Stimulated activated CD4-positive, alpha-beta T cell treated with anti-CD3 and anti-CD28 coated beads, Interleukin-12 subunit alpha, Interleukin-12 subunit beta, amount 100 ng/mL, for 48 hours (primary cell): ENCODE measurements around the gene ST7L.

Experiments used
- DNase-seq, 3 donors: peaks; one replicate each; pipeline ENCODE4 v3.0.0-alpha.2; 2020; ENCODE audit warnings: low read depth in 2 of 3, low spot score in 1 of 3

The ST7L gene

DNA sequence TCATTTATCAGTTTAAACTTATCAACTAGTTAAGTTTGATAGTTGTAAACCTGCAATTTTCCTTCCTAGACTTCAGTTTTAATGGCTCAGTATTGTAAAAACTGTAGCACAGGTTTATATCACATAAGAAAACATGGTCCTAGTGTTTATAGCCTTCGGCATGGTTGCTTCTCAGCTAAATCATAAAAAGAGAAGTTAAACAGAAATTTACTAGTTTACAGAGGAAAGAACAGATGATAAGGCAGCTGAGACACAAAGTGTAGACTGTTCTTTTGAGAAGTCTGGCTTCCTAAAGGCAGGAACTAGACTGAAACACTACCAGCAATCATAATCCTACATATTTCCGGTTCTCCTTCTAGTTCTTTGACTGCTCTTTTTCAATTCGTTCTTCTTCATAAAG is 70.4 kb downstream of the ST7L start:
- DNase-seq = no peak

DNA sequence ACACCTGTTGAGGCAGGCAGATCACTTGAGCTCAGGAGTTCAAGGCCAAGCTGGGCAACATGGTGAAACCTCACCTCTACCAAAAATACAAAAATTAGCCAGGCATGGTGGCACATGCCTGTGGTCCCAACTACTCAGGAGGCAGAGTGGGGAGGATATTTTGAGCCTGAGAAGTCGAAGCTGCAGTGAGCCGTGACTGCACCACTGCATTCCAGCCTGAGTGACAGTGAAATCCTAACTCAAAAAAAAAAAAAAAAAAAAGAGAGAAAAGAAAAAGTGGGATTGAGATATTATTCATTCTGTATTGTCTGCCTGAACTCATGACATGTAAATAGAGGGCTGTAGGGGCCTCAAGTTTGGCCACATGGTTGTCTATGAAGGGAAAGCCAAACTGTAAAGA is 72.9 kb downstream of the ST7L start:
- no peak for DNase-seq

DNA sequence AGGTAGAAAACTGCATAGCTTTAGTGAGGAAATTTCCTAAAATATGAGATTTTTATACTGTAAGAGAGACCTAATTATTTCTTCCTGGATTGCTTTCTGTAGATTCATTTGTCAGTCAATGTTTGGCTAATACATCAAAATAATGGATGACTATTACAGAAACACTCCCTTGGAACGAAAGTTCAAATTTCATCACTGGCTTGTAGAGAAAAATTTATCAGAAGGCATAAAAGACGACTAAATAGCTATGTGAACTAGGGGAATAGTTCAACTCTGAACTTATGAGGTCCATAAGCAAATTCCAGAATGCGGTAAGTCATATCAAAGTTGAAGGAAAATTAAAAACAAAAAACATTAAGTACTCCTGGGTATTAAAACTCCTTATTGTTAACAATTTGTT is 74.2 kb downstream of the ST7L start:
- no peak for DNase-seq

DNA sequence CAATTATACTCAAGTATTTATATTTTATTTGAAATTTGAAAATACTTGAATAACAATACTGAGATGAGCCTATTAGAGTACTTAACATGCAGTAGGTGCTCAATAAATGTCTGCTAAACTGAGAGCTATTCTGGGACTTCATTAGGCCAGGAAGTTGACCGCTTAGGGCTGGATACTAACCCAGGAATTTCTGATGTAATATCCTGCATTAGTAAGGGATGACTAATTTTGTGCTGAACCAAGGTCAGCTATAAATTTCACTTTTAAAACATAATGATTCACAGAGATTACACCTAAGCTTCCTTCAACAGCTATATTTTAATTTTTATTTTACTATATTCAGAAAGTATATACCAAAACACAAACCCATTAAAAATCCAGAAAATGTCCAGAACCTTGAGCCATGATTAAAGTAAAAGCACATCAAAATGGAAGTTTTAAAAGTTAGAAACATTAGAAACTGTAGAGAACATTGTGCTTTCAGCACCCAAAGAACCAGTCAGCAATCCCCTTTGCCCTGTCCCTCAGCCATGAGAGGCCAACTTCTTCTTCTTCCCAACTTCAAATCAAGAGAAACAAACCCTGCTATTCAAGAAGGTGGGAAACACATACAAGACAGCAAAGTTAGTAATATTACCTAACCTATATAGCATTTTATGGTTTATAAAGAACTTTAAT is 74.8 kb downstream of the ST7L start:
- DNase-seq = no peak

DNA sequence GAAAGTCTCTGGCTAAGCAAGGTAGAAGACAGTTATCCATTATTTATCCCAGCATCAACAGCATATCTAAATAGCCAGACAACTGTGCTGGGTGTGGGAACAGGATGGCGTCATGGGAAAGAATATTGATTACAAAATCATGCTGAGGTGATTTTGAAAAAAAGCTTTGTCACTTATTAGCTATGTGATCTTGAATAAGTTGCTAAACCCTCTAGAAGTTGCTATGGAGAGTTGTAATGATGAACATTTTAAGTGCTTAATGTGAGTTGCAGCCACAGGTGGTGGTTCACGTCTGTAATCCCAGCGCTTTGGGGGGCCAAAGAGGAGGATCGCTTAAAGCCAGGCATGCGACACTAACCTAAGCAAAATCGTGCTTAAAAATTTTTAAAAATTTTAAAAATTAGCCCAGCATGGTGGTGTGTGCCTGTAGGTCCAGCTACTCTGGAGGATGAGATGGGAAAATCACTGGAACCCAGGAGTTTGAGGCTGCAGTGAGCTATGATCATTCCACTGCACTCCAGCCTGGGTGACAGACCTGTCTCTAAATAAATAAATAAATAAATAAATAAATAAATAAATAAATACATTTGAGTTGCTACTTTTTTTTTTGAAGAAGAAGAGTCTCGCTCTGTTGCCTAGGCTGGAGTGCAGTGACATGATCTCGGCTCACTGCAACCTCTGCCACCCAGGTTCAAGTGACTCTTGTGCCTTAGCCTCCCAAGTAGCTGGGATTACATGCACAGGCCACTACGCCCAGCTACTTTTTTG is 76.6 kb downstream of the ST7L start:
- no peak for DNase-seq

DNA sequence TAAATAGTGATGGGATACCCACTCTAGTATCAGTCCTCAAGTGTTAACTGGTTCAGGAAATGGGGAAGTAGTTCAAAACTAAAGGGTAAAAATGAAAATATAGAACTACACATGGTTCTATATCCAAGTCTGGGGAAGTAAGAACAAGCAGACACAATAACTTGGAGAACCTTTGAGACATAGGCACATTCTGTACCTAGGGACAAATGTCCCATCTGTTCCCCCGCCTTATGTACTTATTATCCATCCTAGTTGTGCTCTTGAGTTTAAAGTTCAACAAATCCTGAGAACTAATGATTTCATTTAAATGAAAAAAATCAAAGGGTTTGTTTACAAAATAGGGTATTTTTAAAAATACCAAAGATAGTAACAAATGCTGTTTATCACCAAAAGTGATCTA is 77.6 kb downstream of the ST7L start:
- DNase-seq = no peak

DNA sequence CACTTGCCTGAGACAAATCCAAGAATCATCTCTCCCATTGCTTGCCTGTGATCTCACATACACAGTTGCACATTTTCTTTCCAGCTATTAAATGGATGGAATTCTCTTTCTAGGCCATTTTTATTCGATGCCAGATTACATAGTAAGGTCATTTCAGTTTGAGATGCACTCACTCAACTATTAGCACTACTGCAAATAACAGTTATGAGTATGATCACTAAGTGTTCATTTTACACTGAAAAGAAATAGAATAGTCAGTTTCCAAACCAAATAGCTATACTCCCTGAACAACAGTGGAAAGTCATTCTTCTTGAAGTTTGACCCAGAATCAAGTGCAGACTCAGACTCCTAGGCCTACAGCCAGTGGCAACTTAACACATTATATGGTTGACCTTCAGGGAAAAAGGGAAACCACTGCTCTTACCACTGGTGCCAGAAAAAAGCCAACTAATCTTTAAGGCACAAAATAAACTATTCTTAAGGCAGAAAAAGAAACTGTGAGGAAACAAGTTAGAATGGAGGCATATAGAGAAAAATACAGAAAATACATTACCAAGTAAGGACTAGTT is 78.6 kb downstream of the ST7L start:
- DNase-seq = no peak

DNA sequence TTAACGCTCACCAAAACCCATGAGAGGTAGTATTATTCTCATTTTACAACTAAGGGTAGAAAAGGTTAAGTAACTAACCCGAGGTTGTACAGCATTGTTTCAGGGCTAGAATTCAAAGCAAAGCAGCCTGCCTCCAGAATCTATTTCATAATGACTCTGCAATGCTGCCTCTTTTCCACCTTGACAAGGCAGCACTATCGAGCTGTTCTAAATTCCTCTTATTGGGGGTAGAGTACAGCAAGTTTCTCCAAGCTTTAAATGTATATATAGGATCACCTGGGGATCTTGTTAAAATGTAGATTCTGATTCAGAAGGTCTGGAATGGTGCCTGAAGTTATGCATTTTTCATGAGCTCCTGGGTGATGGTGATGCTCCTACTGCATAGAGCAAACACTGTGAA is 80.1 kb downstream of the ST7L start:
- DNase-seq = no peak

DNA sequence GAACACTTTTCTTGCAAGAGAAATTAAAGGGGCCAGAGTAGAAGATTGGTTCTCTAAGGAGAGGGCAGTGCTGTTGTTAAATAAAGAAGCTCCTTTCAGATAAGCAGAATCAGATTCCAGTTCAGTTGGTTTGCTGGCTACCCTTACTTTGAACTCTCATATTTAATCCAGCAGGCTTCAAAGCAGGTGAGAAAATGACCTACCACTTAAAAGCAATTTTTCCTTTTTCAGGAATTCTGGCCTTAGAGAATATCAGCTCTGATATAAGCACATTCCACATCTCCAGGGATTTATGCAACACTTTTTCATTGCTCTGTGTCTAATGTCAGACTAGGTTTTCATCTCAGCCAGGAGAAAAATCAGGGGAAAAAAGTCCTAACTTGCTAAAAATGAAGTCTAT is 81.5 kb downstream of the ST7L start:
- no peak for DNase-seq

DNA sequence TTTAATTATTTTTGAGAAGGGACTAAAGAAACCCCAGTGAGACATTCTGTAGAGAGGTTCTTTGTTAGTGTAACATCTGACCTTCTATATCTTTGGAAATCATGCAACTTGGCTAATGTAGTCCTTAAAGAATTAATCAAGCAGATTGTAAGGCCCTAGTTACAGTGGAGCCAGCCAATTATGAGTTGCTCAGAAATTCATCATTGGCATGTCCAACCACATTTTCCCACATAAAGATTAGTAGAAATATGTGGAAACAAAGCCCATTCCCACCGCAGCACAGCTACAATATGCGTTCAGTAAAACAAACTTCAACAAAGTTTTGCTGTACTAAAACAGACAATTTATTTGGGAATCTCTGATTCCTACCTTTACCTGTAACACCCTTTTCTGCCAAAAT is 82.4 kb downstream of the ST7L start:
- no peak for DNase-seq

DNA sequence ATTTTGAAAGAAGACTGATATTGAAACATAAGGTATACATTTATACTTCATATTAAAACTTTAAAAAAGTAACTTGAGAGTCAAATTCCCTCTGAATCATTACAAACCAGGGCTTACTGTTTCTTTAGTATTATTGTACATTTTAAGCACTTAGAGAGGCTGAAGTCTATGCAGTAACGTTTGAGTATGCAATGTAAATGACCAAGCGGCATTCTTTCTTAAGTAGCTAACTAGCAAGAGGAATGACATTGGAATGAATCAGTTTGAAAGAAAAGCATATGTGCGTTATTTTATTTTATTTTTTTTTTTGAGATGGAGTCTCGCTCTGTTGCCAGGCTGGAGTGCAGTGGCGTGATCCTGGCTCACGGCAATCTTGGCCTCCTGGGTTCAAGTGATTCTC is 85.9 kb downstream of the ST7L start:
- no peak for DNase-seq

DNA sequence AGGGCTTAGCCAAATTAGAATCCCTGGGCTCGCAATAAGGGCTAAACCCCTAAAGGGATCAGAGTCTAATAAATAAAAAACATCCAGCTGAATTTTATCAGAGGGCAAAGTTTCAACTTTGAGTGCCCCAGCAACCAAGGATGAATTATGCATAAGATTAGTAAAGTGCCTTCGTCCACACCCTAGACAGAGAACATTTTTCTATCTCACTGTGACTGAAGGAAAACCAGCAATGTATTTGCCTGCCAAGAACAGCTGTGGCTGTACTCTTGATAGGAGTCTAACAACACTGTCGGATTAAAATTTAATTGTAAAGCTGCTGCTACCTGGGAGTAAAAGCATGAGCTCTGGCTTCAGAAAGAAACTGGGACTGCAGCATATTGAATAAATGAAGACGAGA is 86.9 kb downstream of the ST7L start:
- DNase-seq = no peak

DNA sequence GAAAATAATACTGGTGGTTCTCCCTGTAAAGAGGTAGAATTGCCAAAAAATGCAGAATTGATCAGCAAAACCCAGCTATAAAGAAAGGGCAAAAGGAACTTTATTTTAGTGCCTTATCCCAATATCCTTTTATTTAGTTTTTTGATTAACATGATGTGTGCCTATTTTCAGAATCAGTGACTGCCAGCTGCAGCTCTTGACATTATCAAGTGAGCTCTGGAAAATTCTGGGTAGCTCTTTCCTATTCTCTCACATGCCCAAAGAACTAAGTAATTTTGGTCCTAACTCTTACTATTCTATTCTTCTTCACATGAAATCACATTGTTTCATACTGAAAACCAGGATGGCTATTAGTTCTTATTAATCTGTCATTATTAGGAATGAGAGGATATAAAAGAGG is 88.1 kb downstream of the ST7L start:
- no peak for DNase-seq

DNA sequence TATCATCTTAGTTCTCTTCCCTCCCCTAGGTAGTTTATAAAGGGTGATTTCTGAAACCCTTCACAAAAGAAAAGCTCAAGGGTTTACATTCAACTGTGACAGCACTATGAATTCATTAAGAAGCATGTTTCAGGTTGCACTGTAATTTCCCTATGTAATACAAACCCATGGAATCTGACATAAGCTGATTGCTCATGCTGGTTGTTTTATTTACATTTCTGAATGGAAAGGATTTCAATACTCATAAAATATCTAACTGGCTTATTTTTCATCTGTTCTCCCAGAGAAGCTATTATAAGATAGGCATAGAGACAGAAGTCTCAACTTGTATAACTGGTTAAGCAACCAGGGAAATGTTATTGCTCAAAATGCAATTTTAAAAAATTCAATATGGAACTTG is 89.6 kb downstream of the ST7L start:
- no peak for DNase-seq

DNA sequence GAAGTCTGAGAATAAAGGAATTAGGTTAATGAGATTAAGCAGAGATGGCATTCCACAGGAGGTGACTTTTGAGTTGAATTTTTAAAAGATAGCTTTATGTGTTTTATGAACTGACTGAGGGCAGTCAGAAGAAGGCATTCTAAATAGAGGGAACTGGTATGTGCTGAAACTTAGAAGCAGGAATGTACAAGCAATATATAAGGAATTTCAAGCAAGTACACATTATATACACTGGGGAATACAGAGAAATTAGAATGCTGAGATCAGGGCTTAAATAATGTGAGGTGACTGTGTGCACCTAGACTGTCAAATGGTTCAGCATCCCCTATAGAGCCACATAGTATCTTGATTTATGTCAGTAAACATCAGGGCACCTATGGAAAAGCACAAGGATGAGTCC is 90.9 kb downstream of the ST7L start:
- DNase-seq = no peak

DNA sequence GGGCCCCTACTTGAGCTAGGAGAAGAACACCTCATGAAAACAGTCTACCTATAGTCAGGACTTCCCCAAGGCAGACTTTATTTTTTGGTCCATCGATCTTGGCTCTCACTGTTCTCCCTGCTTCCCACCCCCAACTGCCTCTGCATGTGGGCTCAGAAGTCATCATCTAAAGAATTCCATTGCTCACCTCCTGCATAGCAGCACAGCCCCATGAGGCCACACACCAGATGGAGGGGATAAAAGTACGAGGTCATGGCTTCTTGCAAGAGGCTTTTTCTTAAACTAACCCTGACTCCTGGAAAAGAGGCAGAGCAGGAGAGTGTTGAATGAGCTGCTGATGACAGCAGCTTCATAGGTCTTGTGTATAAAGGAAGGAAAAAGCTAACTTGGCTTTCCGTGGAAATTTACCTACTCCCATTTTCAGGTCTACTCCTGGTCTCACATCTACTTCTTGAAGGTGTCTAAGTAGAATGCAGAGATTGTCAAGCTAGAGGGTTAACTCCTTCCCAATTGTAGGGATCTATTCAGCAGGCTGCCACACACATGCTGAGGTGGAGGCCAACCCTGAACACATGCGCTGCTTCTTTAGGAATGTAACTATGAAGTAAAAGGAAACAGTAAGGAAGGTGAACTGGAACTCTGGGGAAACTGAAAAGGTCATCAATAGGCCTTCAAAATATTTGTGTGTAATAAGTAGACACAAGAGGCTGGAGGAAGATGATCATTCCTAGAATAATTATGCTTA is 91.5 kb downstream of the ST7L start:
- no peak for DNase-seq

DNA sequence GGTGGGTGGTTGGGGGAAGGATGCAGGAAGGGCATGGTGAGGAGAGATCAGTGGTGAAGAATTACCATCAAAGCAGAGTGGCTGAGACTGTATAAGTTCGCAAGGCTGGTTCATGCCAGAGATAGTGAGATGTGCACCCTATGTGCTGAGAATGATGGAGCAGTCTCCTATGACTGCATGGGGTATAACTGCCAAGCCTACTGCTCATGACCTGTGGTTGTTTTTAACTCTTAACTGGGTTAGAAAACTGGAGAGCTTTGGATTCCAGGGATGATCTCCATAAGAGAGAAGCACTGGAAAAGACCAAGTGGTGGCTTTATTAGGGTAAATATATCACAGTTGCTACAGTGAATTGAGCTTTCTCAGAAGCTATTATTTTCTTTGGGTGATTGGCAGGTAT is 94.0 kb downstream of the ST7L start:
- no peak for DNase-seq

DNA sequence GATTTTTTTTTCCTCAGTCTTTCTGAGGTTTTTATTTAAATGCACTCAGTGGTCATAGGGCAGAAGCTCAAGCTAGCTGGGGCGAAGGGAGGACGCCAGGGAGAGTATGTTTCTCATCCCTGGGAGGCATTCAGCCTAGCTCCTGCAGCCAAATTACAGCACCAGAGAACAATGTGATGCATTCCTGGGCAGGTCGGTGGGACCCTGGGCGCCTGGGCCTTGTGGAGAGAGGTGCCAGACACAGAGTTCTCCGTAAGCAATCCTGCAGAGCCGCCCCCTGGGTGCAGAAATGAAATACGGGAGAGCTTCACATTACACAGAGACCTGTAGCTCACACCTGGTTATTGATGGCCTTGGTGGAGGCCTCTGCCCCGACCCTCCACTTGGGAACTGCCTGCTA is 94.7 kb downstream of the ST7L start:
- no peak for DNase-seq

DNA sequence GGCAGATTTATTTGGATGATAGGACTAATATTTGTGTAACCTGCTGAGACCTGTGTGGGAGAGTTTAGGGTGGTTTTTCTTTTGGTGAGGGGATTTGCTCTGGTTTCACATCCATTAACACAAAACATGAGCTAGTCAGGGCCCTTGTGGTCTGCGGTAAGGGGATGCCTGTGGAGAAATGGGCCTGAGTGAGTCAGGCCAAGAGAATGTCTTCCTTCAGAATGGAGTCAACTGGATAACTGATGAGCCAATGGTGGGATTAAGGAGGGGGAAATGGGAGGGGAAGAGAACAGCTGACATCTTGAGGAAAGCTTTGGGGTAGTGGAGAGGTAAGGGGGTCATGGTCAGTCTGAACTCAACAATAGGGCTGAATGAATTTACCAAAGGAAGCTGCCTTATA is 96.3 kb downstream of the ST7L start:
- DNase-seq = no peak

DNA sequence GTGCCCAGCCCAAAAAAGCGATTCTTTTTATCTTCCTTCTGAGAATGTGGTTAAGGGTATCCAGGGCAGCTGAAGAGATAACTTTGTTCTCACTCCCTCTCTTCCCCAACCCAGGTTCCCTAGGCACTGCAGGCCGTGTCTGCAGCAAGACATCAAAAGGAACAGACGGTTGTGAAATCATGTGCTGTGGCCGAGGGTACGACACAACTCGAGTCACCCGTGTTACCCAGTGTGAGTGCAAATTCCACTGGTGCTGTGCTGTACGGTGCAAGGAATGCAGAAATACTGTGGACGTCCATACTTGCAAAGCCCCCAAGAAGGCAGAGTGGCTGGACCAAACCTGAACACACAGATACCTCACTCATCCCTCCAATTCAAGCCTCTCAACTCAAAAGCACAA is 98.8 kb downstream of the ST7L start:
- DNase-seq = no peak

DNA sequence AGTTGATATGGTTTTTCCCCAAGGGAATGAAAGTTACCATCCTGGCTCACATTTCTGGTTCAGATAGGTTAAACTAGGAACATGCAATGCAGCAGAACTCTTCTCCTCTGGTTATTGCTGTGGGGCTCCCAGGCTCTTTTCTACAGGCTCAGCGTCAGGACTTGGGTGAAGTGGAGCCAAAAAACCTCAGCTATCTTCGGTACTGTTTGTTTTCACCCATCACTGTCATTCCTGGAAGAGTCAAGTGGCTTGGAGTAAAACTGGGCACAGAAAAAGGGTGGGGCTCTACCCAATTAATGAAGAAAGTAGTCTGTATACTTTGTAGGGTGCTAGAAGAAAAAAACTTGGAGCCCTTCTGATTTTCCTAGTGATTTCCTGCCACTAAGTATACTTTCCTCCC is 100.8 kb downstream of the ST7L start:
- no peak for DNase-seq

DNA sequence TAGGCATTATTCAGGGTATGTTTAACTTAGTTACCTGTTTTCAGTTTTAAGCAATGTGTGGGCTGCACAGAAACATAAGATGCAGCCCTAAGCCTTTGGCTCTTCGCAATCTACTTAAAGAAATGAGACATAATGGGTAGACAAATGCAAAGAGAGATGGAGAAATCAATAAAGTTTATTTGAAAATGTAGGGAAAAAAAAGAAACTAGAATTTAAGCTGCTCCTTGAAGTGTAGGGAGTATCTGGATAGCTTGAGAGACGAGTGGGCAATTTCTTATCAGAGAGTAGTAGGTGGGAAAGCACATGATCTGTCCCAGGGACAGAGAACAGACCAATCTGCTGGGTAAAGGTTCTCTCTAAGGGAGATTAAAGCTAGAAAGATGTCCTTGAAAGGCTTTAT is 101.3 kb downstream of the ST7L start:
- DNase-seq = no peak
